HG02973 (cell line): ENCODE results near the gene MASTL.
"Not testable (repeated sequence)": the region's sequence is repeated elsewhere in the genome, so short reads cannot be mapped to it uniquely, and the experiment has no call there.

ENCODE experiments used
- ATAC-seq: cut with Tn5 transposase; IDR thresholded peaks from one replicate; pipeline ENCODE4 v1.9.1; 2021; ENCODE audit warnings: moderate library complexity; ENCODE audit not compliant: unreplicated experiment

MASTL gene

DNA sequence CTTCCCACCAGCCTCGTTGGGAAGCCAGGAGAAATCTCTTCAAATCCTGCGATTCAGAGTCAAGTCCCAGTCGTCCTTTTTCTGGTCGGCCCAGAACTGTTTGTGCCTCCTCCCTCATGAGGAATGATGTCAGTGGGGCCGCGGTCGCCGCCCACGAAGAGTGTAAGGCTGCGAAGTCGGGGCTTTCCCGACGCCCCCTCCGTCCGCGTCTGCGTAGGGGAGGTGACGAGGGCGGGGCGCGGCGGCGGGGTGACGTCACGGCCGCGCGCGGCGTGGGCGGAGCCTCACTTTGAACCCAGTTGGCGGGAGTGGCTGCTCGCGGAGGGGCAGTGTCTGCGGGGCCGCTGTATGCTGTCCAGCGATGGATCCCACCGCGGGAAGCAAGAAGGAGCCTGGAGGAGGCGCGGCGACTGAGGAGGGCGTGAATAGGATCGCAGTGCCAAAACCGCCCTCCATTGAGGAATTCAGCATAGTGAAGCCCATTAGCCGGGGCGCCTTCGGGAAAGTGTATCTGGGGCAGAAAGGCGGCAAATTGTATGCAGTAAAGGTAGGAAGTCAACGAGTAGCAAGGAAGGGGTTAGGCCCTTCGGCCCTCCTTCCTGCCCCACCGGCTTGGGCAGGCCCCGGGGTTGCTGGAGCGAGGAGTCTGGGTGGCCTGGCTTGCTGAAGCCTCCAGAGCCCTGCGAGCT, at the start of gene MASTL:
TSS of gene MASTL (plus strand) at position 287 of the 689 bp plus-strand sequence. CDS start at position 362, 75 bp downstream.
- peak; percentile 69 for ATAC-seq

DNA sequence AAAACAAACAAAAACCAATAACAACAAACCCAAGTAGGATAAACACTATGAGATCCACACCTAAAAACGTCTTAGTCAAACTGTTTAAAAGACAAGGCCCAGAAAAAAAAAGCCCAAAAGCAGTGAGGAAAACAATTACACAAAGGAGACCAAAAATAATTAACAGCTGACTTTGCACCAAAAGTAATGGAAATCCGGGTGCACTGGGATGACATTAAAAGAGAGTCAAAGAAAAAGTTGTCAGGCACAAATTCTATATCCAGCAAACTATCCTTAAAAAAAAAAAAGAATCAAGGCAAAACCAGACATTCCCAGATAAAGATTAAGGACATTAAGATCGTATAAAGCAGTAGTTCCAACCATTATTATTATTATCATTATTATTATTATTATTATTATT, 47.0 kb upstream of the MASTL start:
- ATAC-seq, result no peak

GRCh38 chr10:27134371-27134770, 20.8 kb upstream of the MASTL start:
- ATAC-seq, result no peak

GRCh38 chr10:27138277-27138676, 16.9 kb upstream of the MASTL start:
- ATAC-seq, result no peak

GRCh38 chr10:27143686-27144085, 11.5 kb upstream of the MASTL start:
- ATAC-seq, result no peak

DNA sequence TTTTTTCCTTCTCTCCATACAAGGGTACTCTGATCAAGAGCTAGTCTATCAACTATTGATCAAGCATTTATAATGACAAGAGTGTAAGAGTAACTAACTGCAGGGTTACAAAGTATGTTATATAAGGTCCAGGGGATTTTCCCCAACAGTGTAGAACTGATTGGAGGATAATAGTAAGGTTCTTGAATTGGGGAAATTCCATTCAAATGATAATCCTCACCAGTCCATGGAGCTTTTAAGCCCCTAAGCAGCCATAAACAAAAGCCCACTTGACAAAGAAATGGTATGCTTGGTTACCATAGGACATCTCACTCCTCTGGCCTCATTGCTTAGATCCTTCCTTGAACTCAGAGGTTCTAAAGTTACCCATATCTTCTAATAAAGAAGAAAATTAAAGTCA, 9.2 kb upstream of the MASTL start:
- ATAC-seq, result no peak

GRCh38 chr10:27147701-27148100, 7.5 kb upstream of the MASTL start:
- ATAC-seq, result no peak

DNA sequence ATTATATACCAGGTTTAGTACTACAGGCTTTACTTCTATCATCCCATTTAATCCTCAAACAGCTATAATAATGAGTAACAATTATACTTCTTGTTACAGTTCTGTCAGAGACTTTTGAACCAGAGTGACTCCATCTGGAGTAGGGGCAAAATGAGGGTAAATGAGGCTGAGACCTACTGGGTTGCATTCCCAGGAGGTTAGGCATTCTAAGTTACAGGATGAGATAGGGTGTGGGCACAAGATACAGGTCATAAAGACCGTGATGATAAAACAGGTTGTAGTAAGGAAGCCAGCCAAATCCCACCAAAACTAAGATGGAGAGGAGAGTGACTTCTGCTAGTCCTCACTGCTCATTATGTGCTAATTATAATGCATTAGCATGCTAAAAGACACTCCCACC, 4.9 kb upstream of the MASTL start:
- ATAC-seq, result no peak

- ATAC-seq, result no peak
Measured at GRCh38 chr10:27152687-27153086, 2.5 kb upstream of the MASTL start.

- no peak for ATAC-seq
Measured at GRCh38 chr10:27153329-27153728, 1.8 kb upstream of the MASTL start.

GRCh38 chr10:27153845-27154193, 1.3 kb upstream of the MASTL start:
- peak; percentile 8 for ATAC-seq

GRCh38 chr10:27156566-27156965, 1.4 kb downstream of the MASTL start:
- not testable (repeated sequence) for ATAC-seq

DNA sequence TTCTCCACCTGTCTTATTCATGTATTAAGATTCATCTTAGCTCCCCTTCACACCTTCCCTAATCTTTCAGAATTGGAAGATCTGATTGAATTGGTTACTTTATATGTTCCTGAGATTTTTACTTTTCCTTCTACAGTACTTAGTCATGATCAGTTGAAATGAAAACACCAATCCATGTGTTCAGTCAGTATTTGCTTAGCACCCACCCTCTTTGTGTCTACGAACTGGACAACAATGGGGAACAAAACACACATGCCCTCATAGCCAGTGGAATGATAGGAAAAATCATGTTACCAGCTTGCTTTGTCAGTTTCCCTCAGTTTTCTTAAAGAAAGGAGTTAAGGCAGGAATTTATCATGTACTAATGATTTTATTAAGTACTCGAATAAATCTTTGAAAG, 2.0 kb downstream of the MASTL start:
- no peak for ATAC-seq

- no peak for ATAC-seq
Measured at GRCh38 chr10:27158421-27158820, 3.3 kb downstream of the MASTL start.

DNA sequence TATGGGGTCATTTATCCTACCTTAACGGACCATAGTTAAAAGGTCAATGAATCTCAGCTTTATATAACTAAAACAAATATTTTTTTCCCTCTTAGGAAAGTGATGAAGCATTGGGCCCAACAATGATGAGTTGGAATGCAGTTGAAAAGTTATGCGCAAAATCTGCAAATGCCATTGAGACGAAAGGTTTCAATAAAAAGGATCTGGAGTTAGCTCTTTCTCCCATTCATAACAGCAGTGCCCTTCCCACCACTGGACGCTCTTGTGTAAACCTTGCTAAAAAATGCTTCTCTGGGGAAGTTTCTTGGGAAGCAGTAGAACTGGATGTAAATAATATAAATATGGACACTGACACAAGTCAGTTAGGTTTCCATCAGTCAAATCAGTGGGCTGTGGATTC, 14.7 kb downstream of the MASTL start:
- no peak for ATAC-seq

DNA sequence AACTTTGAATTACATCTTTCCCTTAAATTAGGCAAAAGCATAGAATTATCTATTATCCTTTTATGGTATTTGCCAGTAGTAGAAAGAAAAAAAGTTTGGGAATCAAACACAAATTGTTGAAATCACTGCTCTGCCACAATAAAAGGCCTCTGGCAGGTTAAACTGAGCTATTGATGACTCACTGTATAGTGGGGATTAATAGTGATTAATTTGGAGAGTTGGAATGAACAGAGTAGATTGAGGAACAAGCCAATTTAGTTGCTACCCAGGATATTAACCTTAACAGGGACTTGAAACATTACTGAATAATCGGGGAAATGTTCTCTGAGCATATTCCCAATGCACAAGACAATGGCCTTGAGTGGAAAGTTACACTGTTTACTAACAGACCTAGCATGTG, 33.1 kb downstream of the MASTL start:
- no peak for ATAC-seq

- ATAC-seq, result no peak
Measured at GRCh38 chr10:27188897-27189296, 33.7 kb downstream of the MASTL start.

DNA sequence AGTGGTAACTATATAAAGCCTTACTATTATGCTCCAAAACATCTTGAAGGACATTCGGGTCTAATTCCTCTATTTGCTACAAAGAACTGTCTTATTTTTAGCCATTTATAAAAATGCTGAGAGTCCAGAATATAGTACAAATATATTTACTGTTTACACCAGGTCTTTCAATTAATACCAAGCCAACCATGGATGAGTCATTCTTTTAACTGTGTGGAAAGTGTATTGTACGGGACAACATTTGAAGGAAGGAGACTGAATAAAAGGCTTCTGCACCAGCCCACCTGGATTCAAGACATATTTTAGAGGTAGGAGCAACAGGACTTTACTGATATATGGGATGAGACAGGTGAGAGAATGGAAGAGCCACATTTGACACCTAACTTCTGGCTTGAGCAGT, 35.4 kb downstream of the MASTL start:
- ATAC-seq, result no peak

DNA sequence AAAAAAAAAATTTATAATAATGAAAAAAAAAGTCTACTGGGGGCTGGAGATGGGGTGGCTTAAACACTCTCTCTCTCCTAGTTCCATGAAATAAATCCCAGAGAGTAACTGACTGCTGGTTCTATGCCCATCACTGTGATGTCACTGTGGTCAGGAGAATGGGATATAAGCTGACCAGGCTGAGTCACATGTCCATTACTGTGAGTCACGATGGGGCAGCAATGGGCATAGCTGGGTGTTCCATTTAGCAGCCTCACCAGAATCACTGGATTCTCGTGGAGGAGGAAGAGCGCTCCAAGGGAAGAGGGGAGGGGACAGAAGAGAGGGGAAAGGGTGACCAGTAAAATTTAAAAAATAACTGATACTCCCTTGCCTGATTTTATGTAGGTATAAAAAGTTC, 37.1 kb downstream of the MASTL start:
- no peak for ATAC-seq

DNA sequence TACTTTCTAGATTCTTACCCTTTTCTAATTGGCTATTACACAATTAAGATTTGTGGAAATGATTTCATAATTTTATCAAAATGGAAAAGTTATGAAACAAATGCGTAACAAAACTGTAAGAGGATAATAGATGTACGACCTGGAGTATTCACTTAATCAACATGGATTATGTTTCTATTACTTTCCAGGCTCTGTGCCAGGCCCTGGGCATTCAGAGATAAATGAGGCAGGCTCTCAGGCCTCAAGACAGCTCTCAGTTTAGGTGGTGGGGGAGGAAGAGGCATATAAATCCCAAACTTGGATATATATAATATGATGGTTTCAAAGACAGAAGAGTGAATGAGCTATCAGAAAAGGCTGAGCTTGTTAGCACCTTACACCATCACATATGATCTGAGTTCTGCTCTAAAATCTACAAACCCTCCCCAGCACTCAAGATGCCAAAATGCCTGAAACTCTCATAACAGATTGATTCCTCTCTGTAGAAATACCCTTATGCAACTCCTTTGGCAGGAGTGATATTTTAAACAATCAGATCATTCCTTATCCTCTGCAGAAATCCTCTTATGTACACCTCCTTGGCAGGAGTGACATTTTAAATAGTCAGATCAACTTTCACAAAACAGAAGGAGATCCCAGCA, 42.9 kb downstream of the MASTL start:
- no peak for ATAC-seq

DNA sequence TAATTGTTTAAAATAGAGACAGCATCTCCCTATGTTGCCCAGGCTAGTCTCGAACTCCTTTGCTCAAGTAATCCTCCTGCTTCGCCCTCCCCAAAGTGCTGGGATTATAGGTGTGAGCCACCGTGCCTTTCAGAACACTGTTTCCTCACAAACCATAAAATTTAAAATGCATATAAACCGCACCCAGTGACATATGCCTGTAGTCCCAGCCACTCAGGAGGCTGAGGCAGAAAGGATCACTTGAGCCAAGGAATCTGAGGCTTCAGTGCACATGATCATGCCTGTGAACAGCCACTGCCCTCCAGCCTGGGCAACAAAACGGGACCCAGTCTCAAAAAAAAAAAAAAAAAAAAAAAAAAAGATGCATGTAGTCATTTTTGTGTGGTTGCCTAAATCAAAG, 48.7 kb downstream of the MASTL start:
- ATAC-seq, result no peak

DNA sequence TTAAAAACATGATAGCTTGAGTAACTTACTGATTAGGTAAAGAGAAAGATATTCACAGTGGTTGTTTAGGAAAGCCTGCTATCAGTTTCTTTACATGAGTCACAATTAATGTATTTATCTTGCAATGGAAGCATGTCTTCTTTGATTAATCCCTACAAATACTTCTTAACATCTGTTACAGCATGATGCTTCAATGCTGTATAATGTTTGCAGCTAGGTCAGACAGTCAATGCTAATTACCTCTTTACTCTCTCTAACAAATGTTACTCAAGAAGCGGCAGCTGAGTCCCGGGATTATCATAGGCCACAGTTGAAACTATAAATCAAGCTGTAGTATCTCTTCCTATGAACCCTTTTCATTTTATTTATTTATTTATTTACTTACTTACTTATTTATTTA, 52.2 kb downstream of the MASTL start:
- ATAC-seq, result no peak

DNA sequence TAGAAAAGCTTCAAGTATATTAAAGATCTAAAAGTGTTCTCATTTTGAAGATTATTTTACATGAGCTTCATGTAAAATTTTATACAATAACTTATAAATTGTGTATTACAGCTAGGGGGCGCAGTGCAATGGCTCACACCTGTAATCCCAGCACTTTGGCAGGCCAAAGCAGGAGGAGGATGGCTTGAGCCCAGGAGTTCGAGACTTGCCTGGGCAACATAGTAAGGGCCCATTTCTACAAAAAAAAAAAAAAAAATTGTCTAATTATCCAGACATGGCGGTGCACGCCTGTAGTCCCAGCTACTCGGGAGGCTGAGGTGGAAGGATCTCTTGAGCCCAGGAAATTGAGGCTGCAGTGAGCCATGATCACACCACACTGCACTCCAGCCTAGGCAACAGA, 68.8 kb downstream of the MASTL start:
- no peak for ATAC-seq
